ENCODE data around the gene ARMC9. TPM values are rescaled to one million over a fixed set of nuclear protein-coding genes. Genes with fewer than 3 reads are reported as not detected.

Gene ARMC9
- total and polyA plus RNA-seq, 2 experiments from 2014 or later, result 15.1 to 17.3 TPM

DNA sequence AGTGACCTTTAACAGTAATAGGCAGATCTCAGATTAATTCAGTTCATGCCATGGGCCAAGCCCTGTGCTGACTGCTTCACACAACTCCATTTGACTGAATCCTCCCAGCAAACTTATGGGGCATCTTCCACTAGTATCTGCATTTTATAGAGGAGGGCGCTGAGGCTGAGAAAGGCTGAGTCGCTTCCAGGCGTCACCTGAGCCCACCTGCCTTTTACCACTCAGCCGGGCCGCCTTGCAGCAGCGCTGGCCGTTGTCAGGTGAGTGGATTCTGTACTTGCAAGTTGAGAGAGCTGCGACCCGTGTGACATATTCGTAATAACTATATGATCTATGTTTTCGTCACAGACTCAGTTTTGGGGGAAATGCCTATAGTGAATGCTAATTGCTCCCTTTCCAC is 137.8 kb downstream of the ARMC9 start:
- TF ChIP-seq EZH2 (IDR thresholded peaks at IDR 0.05; ENCODE audit: insufficient read depth, poor library complexity, severe bottlenecking) (no peak), EZH2phosphoT487 (IDR thresholded peaks at IDR 0.05; ENCODE audit: insufficient read depth, low read depth) (no peak)
- in situ Hi-C loops (cut with MboI), result no loop called here

DNA sequence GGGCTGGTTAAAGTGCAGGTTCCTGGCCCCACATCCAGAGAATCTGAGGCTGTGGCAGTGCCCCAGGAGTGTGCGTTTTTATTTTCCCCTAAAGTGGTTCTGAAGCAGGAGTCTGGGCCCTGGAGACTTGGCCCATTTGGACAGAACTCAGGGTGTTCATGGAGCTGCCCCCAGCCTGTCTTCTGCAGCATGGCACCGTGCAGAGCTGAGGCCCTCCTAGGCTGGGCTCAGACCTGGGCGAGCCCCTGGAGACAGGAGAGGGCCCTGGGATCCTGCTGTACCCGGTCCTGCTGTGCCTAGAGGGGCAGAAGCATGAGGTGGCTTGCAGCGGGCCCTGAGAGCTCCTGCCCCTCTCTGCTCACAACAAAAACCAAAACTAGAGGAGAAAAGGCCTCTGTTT is 138.3 kb downstream of the ARMC9 start:
- no peak overlapping the region for H2AFZ ChIP-seq
- TF ChIP-seq EZH2phosphoT487 (IDR thresholded peaks at IDR 0.05; ENCODE audit: insufficient read depth, low read depth) (no peak), EZH2 (IDR thresholded peaks at IDR 0.05; ENCODE audit: insufficient read depth, poor library complexity, severe bottlenecking) (no peak)
- in situ Hi-C loops (cut with MboI), result no loop called here
- WGBS, 2 experiments (ENCODE audit: low coverage in 1 of 2, low lambda C conversion rate in 2 of 2, missing lambda C conversion rate in 2 of 2), result 94 to 99% methylated on average over 5 of the region's 5 CpGs
- H3K4me1 ChIP-seq (ENCODE audit: insufficient read depth), result no peaks in the 10 kb centered on the region
- H3K9me2 ChIP-seq (ENCODE audit: insufficient read depth), result no peaks in the 10 kb centered on the region
- H3K27ac ChIP-seq, result no peak overlapping the region
- no peak overlapping the region for H3K4me3 ChIP-seq
- no peak overlapping the region for H3K9ac ChIP-seq
- DNase-seq, result no peak
- H3K79me2 ChIP-seq (ENCODE audit: insufficient read depth), result no peaks in the 10 kb centered on the region
- no peaks in the 10 kb centered on the region for H3K36me3 ChIP-seq (ENCODE audit: low read depth)
- no peaks in the 10 kb centered on the region for H4K20me1 ChIP-seq (ENCODE audit: insufficient read depth)
- H3K27me3 ChIP-seq (replicated peaks; ENCODE audit: insufficient read depth), result no peaks in the 10 kb centered on the region
- H3K9me3 ChIP-seq (ENCODE audit: low read depth), result no peaks in the 10 kb centered on the region
- no peaks in the 10 kb centered on the region for H3F3A ChIP-seq (ENCODE audit: insufficient read depth)
- no peak overlapping the region for H3K4me2 ChIP-seq (ENCODE audit: unreplicated experiment)

More for the DNA sequence above, 137.8 kb downstream of the ARMC9 start:
- Histone ChIP-seq H3K36me3 (ENCODE audit: low read depth) (no peaks in the 10 kb centered on the region), H3K4me1 (ENCODE audit: insufficient read depth) (no peaks in the 10 kb centered on the region), H3K79me2 (ENCODE audit: insufficient read depth) (no peaks in the 10 kb centered on the region), H3K4me3 (no peak overlapping the region), H4K20me1 (ENCODE audit: insufficient read depth) (no peaks in the 10 kb centered on the region), H3K27me3 (replicated peaks; ENCODE audit: insufficient read depth) (no peaks in the 10 kb centered on the region), H3K4me2 (ENCODE audit: unreplicated experiment) (no peak overlapping the region), H3K9ac (no peak overlapping the region), H3K9me3 (ENCODE audit: low read depth) (no peaks in the 10 kb centered on the region), H2AFZ (no peak overlapping the region), H3K9me2 (ENCODE audit: insufficient read depth) (no peaks in the 10 kb centered on the region), H3K27ac (no peak overlapping the region), H3F3A (ENCODE audit: insufficient read depth) (no peaks in the 10 kb centered on the region)
- WGBS, 2 experiments (ENCODE audit: low coverage in 1 of 2, low lambda C conversion rate in 2 of 2, missing lambda C conversion rate in 2 of 2), result 91 to 93% methylated on average over 11 of the region's 11 CpGs
- no peak for DNase-seq

DNA sequence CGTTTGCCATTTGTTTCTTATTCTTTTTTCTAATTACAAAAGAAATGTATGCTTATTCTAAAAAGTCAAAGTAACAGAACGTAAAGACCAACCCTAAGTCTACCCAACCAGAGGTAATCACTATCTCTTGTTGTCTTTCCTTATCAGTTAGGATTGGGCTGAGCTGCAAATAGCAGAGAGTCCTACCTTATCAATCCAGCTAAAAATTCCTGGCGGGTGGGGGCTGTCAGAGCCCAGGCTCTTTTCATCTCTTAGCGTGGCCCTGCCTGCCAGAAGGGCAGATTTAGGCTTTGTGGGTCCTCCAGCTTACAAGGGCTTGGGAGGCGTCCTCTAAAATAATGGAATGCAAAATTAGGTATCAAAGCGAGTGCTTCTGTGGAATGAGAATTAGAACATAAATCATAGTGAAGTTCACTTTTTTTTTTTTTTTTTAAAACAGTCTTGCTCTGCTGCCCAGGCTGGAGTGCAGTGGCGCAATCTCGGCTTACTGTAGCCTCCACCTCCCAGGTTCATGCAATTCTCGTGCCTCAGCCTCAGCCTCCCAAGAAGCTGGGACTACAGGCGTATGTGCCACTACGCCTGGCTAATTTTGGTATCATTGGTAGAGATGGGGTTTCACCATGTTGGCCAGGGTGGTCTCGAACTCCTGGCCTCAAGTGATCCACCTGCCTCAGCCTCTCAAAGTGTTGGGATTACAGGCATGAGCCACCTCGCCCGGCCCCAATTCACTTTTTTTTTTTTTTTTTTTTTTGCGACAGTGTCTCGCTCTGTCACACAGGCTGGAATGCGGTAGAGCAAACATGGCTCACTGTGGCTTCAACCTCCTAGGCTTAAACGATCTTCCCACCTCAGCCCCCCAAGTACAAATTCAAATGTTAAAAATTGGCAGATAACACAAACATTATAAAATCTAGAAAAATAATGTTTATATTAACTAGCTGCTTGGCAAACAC is 139.7 kb downstream of the ARMC9 start:
- no peaks in the 10 kb centered on the region for H3K9me2 ChIP-seq (ENCODE audit: insufficient read depth)
- in situ Hi-C loops (cut with MboI), result no loop called here
- no peaks in the 10 kb centered on the region for H3K27me3 ChIP-seq (replicated peaks; ENCODE audit: insufficient read depth)
- no peak overlapping the region for H3K9ac ChIP-seq
- no peaks in the 10 kb centered on the region for H3F3A ChIP-seq (ENCODE audit: insufficient read depth)
- H3K36me3 ChIP-seq (ENCODE audit: low read depth), result no peaks in the 10 kb centered on the region
- no peak for DNase-seq
- no peak overlapping the region for H3K4me3 ChIP-seq
- no peak overlapping the region for H2AFZ ChIP-seq
- no peaks in the 10 kb centered on the region for H3K4me1 ChIP-seq (ENCODE audit: insufficient read depth)
- H4K20me1 ChIP-seq (ENCODE audit: insufficient read depth), result no peaks in the 10 kb centered on the region
- no peaks in the 10 kb centered on the region for H3K79me2 ChIP-seq (ENCODE audit: insufficient read depth)
- 95 to 96% methylated on average over 17 to 18 of the region's 18 CpGs for WGBS, 2 experiments (ENCODE audit: low coverage in 1 of 2, low lambda C conversion rate in 2 of 2, missing lambda C conversion rate in 2 of 2)
- H3K27ac ChIP-seq, result no peak overlapping the region
- H3K9me3 ChIP-seq (ENCODE audit: low read depth), result no peaks in the 10 kb centered on the region
- H3K4me2 ChIP-seq (ENCODE audit: unreplicated experiment), result no peak overlapping the region
- TF ChIP-seq EZH2phosphoT487 (IDR thresholded peaks at IDR 0.05; ENCODE audit: insufficient read depth, low read depth), result no peak
- no peak for TF ChIP-seq EZH2 (IDR thresholded peaks at IDR 0.05; ENCODE audit: insufficient read depth, poor library complexity, severe bottlenecking)

DNA sequence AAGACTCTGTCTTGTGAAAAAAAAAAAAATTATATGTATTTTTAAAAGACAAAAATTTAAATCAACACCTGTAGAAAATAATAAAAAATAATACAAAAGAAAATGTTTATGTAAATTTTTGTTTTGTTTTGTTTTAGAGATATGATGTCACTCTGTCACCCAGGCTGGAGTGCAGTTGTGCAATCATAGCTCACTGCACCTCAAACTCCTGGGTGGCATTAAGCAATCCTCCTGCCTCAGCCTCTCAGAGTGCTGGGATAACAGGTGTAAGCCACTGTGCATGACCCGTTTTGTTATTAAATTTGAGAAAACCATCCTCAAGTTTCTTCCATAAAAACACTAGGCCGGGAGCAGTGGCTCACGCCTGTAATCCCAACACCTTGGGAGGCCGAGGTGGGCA is 140.9 kb downstream of the ARMC9 start:
- H3K9me3 ChIP-seq (ENCODE audit: low read depth), result no peaks in the 10 kb centered on the region
- H3K4me2 ChIP-seq (ENCODE audit: unreplicated experiment), result no peak overlapping the region
- H3K79me2 ChIP-seq (ENCODE audit: insufficient read depth), result no peaks in the 10 kb centered on the region
- no peaks in the 10 kb centered on the region for H3F3A ChIP-seq (ENCODE audit: insufficient read depth)
- H3K9me2 ChIP-seq (ENCODE audit: insufficient read depth), result no peaks in the 10 kb centered on the region
- no peak overlapping the region for H3K9ac ChIP-seq
- H3K36me3 ChIP-seq (ENCODE audit: low read depth), result no peaks in the 10 kb centered on the region
- no peaks in the 10 kb centered on the region for H3K27me3 ChIP-seq (replicated peaks; ENCODE audit: insufficient read depth)
- no peak for TF ChIP-seq EZH2 (IDR thresholded peaks at IDR 0.05; ENCODE audit: insufficient read depth, poor library complexity, severe bottlenecking)
- TF ChIP-seq EZH2phosphoT487 (IDR thresholded peaks at IDR 0.05; ENCODE audit: insufficient read depth, low read depth), result no peak
- no peak overlapping the region for H3K27ac ChIP-seq
- in situ Hi-C loops (cut with MboI), result no loop called here
- no peaks in the 10 kb centered on the region for H4K20me1 ChIP-seq (ENCODE audit: insufficient read depth)
- no peak overlapping the region for H3K4me3 ChIP-seq
- DNase-seq, result no peak
- 94 to 97% methylated on average over 4 of the region's 4 CpGs for WGBS, 2 experiments (ENCODE audit: low coverage in 1 of 2, low lambda C conversion rate in 2 of 2, missing lambda C conversion rate in 2 of 2)
- no peak overlapping the region for H2AFZ ChIP-seq
- H3K4me1 ChIP-seq (ENCODE audit: insufficient read depth), result no peaks in the 10 kb centered on the region
